ENCODE measurements around the gene PRRT4.

DNA sequence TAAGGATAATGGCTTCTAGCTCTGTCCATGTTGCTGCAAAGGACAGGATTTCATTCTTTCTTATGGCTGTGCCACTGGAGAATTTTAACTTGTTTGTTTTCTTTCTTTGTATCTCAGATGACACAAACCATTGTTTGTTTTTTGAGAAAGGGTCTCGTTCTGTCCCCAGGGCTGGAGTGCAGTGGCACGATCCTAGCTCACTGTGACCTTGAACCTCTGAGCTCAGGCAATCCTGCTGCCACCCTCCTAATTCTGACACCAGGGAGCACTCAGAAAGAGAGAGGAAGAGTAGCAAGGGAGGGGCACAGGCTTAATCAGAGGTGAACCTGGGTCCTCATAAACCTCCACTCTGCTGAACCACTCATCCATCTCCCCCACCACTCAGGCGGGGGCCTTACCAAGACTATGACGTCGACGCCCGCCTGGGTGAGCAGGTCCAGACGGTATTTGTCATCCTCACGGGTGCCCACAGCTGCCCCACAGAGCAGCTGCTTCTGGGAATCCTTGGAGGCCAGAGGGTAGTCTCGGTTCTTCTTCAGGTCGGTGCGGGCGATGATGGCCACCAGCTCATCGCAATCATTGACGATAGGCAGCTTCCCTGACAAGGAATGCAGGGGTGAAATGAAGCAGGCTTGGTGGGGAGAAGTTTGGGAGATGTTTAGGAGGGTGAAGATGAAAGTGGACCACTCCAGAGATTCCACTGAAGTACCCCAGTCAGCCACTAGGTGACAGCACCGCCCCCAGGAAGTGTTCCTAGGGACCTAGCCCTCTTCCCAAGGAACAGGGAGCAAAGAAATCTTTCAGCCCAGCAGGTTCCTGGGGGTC, 36.7 kb upstream of the PRRT4 start:
- TF ChIP-seq CTCF (conservative IDR thresholded peaks at IDR 0.05; ENCODE audit: low read depth in 2 of 2) (peak; percentile 82 to 94), ZNF114 (CRISPR knock-in tag; IDR thresholded peaks at IDR 0.05) (no peak), EZH2 (IDR thresholded peaks at IDR 0.05; ENCODE audit: low read depth, unreplicated experiment) (no peak)
- TF ChIP-seq, protein P1, sequence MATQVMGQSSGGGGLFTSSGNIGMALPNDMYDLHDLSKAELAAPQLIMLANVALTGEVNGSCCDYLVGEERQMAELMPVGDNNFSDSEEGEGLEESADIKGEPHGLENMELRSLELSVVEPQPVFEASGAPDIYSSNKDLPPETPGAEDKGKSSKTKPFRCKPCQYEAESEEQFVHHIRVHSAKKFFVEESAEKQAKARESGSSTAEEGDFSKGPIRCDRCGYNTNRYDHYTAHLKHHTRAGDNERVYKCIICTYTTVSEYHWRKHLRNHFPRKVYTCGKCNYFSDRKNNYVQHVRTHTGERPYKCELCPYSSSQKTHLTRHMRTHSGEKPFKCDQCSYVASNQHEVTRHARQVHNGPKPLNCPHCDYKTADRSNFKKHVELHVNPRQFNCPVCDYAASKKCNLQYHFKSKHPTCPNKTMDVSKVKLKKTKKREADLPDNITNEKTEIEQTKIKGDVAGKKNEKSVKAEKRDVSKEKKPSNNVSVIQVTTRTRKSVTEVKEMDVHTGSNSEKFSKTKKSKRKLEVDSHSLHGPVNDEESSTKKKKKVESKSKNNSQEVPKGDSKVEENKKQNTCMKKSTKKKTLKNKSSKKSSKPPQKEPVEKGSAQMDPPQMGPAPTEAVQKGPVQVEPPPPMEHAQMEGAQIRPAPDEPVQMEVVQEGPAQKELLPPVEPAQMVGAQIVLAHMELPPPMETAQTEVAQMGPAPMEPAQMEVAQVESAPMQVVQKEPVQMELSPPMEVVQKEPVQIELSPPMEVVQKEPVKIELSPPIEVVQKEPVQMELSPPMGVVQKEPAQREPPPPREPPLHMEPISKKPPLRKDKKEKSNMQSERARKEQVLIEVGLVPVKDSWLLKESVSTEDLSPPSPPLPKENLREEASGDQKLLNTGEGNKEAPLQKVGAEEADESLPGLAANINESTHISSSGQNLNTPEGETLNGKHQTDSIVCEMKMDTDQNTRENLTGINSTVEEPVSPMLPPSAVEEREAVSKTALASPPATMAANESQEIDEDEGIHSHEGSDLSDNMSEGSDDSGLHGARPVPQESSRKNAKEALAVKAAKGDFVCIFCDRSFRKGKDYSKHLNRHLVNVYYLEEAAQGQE (IDR thresholded peaks at IDR 0.05; ENCODE audit: unreplicated experiment) = no peak
